Activated CD8-positive, alpha-beta memory T cell treated with anti-CD3 and anti-CD28 coated beads for 1 hour (primary cell): ENCODE results near the gene TAS1R1.

Experiments used
- DNase-seq, 2 donors: peaks; one replicate each; pipeline ENCODE4 v3.0.0-alpha.2; 2020; ENCODE audit warnings: low read depth in 1 of 2; ENCODE audit errors: extremely low read depth in 1 of 2

Gene TAS1R1

GRCh38 chr1:6602669-6603237 is 47.6 kb downstream of the TAS1R1 start, which contains the start of gene KLHL21:
TSS of gene KLHL21 (minus strand) at chr1:6602869. CDS start at chr1:6602817, 52 bp downstream.
- DNase-seq: peak; percentile 58 to 80

GRCh38 chr1:6603238-6603914 is 48.3 kb downstream of the TAS1R1 start:
- DNase-seq: no peak

- DNase-seq: no peak
Observed at GRCh38 chr1:6603915-6604558, 48.9 kb downstream of the TAS1R1 start.

- no peak for DNase-seq
Observed at GRCh38 chr1:6612641-6613360, 57.7 kb downstream of the TAS1R1 start.

GRCh38 chr1:6613361-6614018 is 58.4 kb downstream of the TAS1R1 start, which contains the start of gene PHF13:
TSS of gene PHF13 (plus strand) at chr1:6613731. CDS start at chr1:6614067, 336 bp downstream.
- peak; percentile 98 to 99 for DNase-seq

GRCh38 chr1:6614019-6614928 is 59.2 kb downstream of the TAS1R1 start:
- DNase-seq: peak in 1 of 2 donors; percentile 38

- DNase-seq: no peak
Observed at GRCh38 chr1:6614929-6615785, 60.0 kb downstream of the TAS1R1 start.

- no peak for DNase-seq
Observed at GRCh38 chr1:6619045-6619444, 63.9 kb downstream of the TAS1R1 start.

GRCh38 chr1:6621429-6622391 is 66.6 kb downstream of the TAS1R1 start:
- no peak for DNase-seq

- DNase-seq: no peak
Observed at GRCh38 chr1:6622396-6623152, 67.5 kb downstream of the TAS1R1 start.

- no peak for DNase-seq
Observed at GRCh38 chr1:6623269-6623965, 68.3 kb downstream of the TAS1R1 start.

GRCh38 chr1:6624710-6625583 is 69.8 kb downstream of the TAS1R1 start, which contains the start of gene THAP3:
TSS of gene THAP3 (plus strand) at chr1:6624868. CDS start at chr1:6625219, 351 bp downstream.
- peak; percentile 84 to 89 for DNase-seq

- DNase-seq: no peak
Observed at GRCh38 chr1:6625584-6626149, 70.6 kb downstream of the TAS1R1 start.

- DNase-seq: no peak
Observed at GRCh38 chr1:6627031-6627430, 71.9 kb downstream of the TAS1R1 start.
